Lung (tissue), 12 donors: ENCODE measurements around the gene DNER. TPM values are rescaled to one million over a fixed set of nuclear protein-coding genes. Genes with fewer than 3 reads are reported as not detected.

Source experiments
- ATAC-seq: fragments of 200-7000 bp; cut with Tn5 transposase; one replicate; pipeline ENCODE4 v1.9.1; 2020; ENCODE audit warnings: moderate number of reproducible peaks; ENCODE audit not compliant: insufficient read depth, low FRiP score
- DNase-seq, 3 donors: peaks; one replicate each; pipeline ENCODE4 v3.0.0-alpha.2; 2013 to 2017
- H3K27ac ChIP-seq, 2 donors: one replicate each; pipeline ENCODE4 v1.5.1; 2013; ENCODE audit warnings: mild to moderate bottlenecking in 2 of 2, moderate library complexity in 2 of 2, control low read depth in 1 of 2, inconsistent platforms in 1 of 2, low read depth in 1 of 2, low read length in 1 of 2
- H3K27me3 ChIP-seq, 3 donors: one replicate each; pipeline ENCODE4 v1.5.1; 2013; ENCODE audit warnings: low read length in 2 of 3; ENCODE audit not compliant: control insufficient read depth in 3 of 3, insufficient read depth in 3 of 3
- H3K36me3 ChIP-seq, 4 donors: one replicate each; pipeline ENCODE4 v1.5.1; 2013; ENCODE audit warnings: low read length in 4 of 4, mild to moderate bottlenecking in 1 of 4, moderate library complexity in 1 of 4; ENCODE audit not compliant: control insufficient read depth in 4 of 4, insufficient read depth in 4 of 4
- H3K4me1 ChIP-seq, 5 donors: one replicate each; pipeline ENCODE4 v1.5.1; 2013; ENCODE audit warnings: low read length in 5 of 5, mild to moderate bottlenecking in 2 of 5, moderate library complexity in 1 of 5; ENCODE audit not compliant: control insufficient read depth in 5 of 5, insufficient read depth in 5 of 5
- H3K4me3 ChIP-seq: one replicate; pipeline ENCODE4 v1.5.1; 2013; ENCODE audit warnings: mild to moderate bottlenecking, control low read depth, moderate library complexity
- H3K9ac ChIP-seq, 2 donors: one replicate each; pipeline ENCODE4 v1.5.1; 2013; ENCODE audit warnings: low read length in 2 of 2, control low read depth in 1 of 2; ENCODE audit not compliant: insufficient read depth in 1 of 2
- H3K9me3 ChIP-seq, 4 donors: one replicate each; pipeline ENCODE4 v1.5.1; 2013; ENCODE audit warnings: low read length in 3 of 4, mild to moderate bottlenecking in 1 of 4, moderate library complexity in 1 of 4; ENCODE audit not compliant: control insufficient read depth in 4 of 4, insufficient read depth in 3 of 4
- CTCF ChIP-seq: IDR thresholded peaks from 2 replicates; pipeline ENCODE4 v1.5.1; 2012; ENCODE audit warnings: mild to moderate bottlenecking; ENCODE audit errors: control extremely low read depth, extremely low read depth
- WGBS, 2 donors: extraction: QIAGEN DNeasy Blood & Tissue Kit; methylation state at CpG; one replicate each; pipeline ENCODE4 v1.1.7; 2013; 5-methylcytosine and 5-hydroxymethylcytosine counted together
- polyA plus RNA-seq, 2 donors: library from polyadenylated mRNA; stranded (reverse); fragments of 200-250 nt; gene quantifications; one replicate each; pipeline ENCODE4 v1.2.1, GENCODE V29; 2013
- total RNA-seq, 2 donors: library from RNA; depleted of rRNA in 1 of 2; stranded (reverse); fragments of >200 nt in 1 of 2; gene quantifications; one replicate each; pipeline ENCODE4 v1.2.1, GENCODE V29; 2014 to 2021
- donor health status: control.
- donor health status: control.
- donor health status: Bipolar disorder and iron deficiency.
- donor health status: healthy.
- donor health status: DM: yes; HTN: yes; CAD: no.

The DNER gene
- total and polyA plus RNA-seq, 4 donors: 0.63 to 5.8 (median 3.3) TPM

- H3K4me1 ChIP-seq: peaks cover 0 to 23% (median 0%) of the 10 kb centered on the region in 5 donors
- no peaks in the 10 kb centered on the region for H3K36me3 ChIP-seq
- no peaks in the 10 kb centered on the region for H3K27me3 ChIP-seq
- no peak overlapping the region for H3K4me3 ChIP-seq
- WGBS, 2 donors: 79 to 89% methylated on average over 4 of the region's 4 CpGs
- DNase-seq: peak in 2 of 3 donors; percentile 37 to 78
- H3K27ac ChIP-seq: no peak overlapping the region
- H3K9ac ChIP-seq: no peak overlapping the region
- H3K9me3 ChIP-seq: peaks cover 0 to 3% (median 2%) of the 10 kb centered on the region in 4 donors
- ATAC-seq: no peak
- TF ChIP-seq CTCF: no peak
Observed at GRCh38 chr2:229388731-229389130, 325.6 kb downstream of the DNER start.

GRCh38 chr2:229387866-229388265 lies 326.5 kb downstream of the DNER start:
- no peak overlapping the region for H3K4me3 ChIP-seq
- no peak for ATAC-seq
- no peak for TF ChIP-seq CTCF
- peaks cover 0 to 23% (median 0%) of the 10 kb centered on the region in 5 donors for H3K4me1 ChIP-seq
- peak; percentile 45 to 89 (median 75) for DNase-seq
- H3K27ac ChIP-seq: peak overlapping the region in 1 of 2 donors; percentile 27
- H3K36me3 ChIP-seq: no peaks in the 10 kb centered on the region
- H3K9me3 ChIP-seq: peaks cover 0 to 3% (median under 1%) of the 10 kb centered on the region in 4 donors
- WGBS, 2 donors: 83 to 89% methylated on average over 5 of the region's 5 CpGs
- H3K27me3 ChIP-seq: no peaks in the 10 kb centered on the region
- peak overlapping the region in 1 of 2 donors; percentile 34 for H3K9ac ChIP-seq

GRCh38 chr2:229380101-229380625 lies 334.2 kb downstream of the DNER start:
- ATAC-seq (no peak), DNase-seq (no peak)
- Histone ChIP-seq H3K9ac (no peak overlapping the region), H3K9me3 (peaks cover 0 to 4% (median 0%) of the 10 kb centered on the region in 4 donors), H3K27ac (no peak overlapping the region), H3K36me3 (no peaks in the 10 kb centered on the region), H3K4me1 (no peaks in the 10 kb centered on the region), H3K4me3 (no peak overlapping the region), H3K27me3 (no peaks in the 10 kb centered on the region)
- WGBS, 2 donors: 85% methylated on average over 5 of the region's 5 CpGs
- TF ChIP-seq CTCF: no peak

GRCh38 chr2:229378386-229378785 lies 336.0 kb downstream of the DNER start:
- Histone ChIP-seq H3K9ac (no peak overlapping the region), H3K27me3 (no peaks in the 10 kb centered on the region), H3K9me3 (peaks cover 0 to 4% (median 0%) of the 10 kb centered on the region in 4 donors), H3K36me3 (no peaks in the 10 kb centered on the region), H3K4me1 (no peaks in the 10 kb centered on the region), H3K4me3 (no peak overlapping the region), H3K27ac (no peak overlapping the region)
- ATAC-seq (no peak), DNase-seq (no peak)
- WGBS, 2 donors: 76 to 86% methylated on average over 3 of the region's 3 CpGs
- no peak for TF ChIP-seq CTCF
